ENCODE measurements around the gene SLC8A1. TPM values are rescaled to one million over a fixed set of nuclear protein-coding genes. Genes with fewer than 3 reads are reported as not detected.

SLC8A1 gene
- total RNA-seq, 1 experiment from 2014 or later, result not detected

GRCh38 chr2:40299173-40299572 lies 152.7 kb downstream of the SLC8A1 start:
- no peaks in the 10 kb centered on the region for H3K36me3 ChIP-seq (ENCODE audit: insufficient read depth, low read length, poor library complexity, severe bottlenecking)
- no peak for TF ChIP-seq EZH2 (IDR thresholded peaks at IDR 0.05; ENCODE audit: borderline replicate concordance, low read depth, low read length, poor library complexity, severe bottlenecking)
- TF ChIP-seq, protein P1, sequence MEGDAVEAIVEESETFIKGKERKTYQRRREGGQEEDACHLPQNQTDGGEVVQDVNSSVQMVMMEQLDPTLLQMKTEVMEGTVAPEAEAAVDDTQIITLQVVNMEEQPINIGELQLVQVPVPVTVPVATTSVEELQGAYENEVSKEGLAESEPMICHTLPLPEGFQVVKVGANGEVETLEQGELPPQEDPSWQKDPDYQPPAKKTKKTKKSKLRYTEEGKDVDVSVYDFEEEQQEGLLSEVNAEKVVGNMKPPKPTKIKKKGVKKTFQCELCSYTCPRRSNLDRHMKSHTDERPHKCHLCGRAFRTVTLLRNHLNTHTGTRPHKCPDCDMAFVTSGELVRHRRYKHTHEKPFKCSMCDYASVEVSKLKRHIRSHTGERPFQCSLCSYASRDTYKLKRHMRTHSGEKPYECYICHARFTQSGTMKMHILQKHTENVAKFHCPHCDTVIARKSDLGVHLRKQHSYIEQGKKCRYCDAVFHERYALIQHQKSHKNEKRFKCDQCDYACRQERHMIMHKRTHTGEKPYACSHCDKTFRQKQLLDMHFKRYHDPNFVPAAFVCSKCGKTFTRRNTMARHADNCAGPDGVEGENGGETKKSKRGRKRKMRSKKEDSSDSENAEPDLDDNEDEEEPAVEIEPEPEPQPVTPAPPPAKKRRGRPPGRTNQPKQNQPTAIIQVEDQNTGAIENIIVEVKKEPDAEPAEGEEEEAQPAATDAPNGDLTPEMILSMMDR (conservative IDR thresholded peaks at IDR 0.05; ENCODE audit: low read depth, low read length), result no peak
- no peak for DNase-seq (ENCODE audit: low spot score)
- POLR2A ChIA-PET (ENCODE audit: low non-redundant PET), result no interaction called here
- intact Hi-C loops (cut with micrococcal nuclease; ENCODE audit: unreplicated experiment), result no loop called here
- CTCF ChIA-PET, result no interaction called here
- H3K9me3 ChIP-seq (ENCODE audit: low read depth, low read length, poor library complexity, severe bottlenecking), result no peaks in the 10 kb centered on the region
- H3K4me1 ChIP-seq (ENCODE audit: insufficient read depth, low read length, poor library complexity, severe bottlenecking), result no peaks in the 10 kb centered on the region
- no peak overlapping the region for H3K4me3 ChIP-seq (ENCODE audit: low read depth, low read length, poor library complexity, severe bottlenecking)
- BruUV-seq (replicated peaks), result no TSS peak
- H3K27me3 ChIP-seq (replicated peaks; ENCODE audit: insufficient read depth, low read depth, low read length, poor library complexity), result peaks cover 11% of the 10 kb centered on the region
- no peak overlapping the region for H3K27ac ChIP-seq (ENCODE audit: low read depth, low read length, poor library complexity, severe bottlenecking)

DNA sequence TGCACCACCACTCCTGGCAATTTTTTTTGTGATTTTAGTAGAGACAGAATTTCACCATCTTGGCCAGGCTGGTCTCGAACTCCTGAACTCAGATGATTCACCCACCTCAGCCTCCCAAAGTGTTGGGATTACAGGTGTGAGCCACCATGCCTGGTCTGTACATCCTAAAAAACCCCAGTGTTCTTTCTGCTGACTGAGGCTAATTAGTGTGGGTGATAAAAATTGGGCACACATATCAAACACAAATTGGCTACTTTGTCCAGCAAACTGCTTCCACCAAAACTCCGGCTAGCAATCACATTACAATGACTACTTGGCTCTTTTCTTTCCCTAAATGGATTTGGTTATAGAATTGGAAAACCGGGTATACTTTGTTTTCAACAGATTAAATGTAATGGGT lies 153.9 kb downstream of the SLC8A1 start:
- no peaks in the 10 kb centered on the region for H3K9me3 ChIP-seq (ENCODE audit: low read depth, low read length, poor library complexity, severe bottlenecking)
- ChIA-PET POLR2A (ENCODE audit: low non-redundant PET) (no interaction called here), CTCF (no interaction called here)
- intact Hi-C loops (cut with micrococcal nuclease; ENCODE audit: unreplicated experiment), result no loop called here
- H3K36me3 ChIP-seq (ENCODE audit: insufficient read depth, low read length, poor library complexity, severe bottlenecking), result no peaks in the 10 kb centered on the region
- BruUV-seq (replicated peaks), result no TSS peak
- H3K27ac ChIP-seq (ENCODE audit: low read depth, low read length, poor library complexity, severe bottlenecking), result no peak overlapping the region
- no peak overlapping the region for H3K4me3 ChIP-seq (ENCODE audit: low read depth, low read length, poor library complexity, severe bottlenecking)
- H3K4me1 ChIP-seq (ENCODE audit: insufficient read depth, low read length, poor library complexity, severe bottlenecking), result no peaks in the 10 kb centered on the region
- TF ChIP-seq, protein P1 (conservative IDR thresholded peaks at IDR 0.05; ENCODE audit: low read depth, low read length), result no peak
- TF ChIP-seq EZH2 (IDR thresholded peaks at IDR 0.05; ENCODE audit: borderline replicate concordance, low read depth, low read length, poor library complexity, severe bottlenecking), result no peak
- DNase-seq (ENCODE audit: low spot score), result no peak
- peaks cover 11% of the 10 kb centered on the region for H3K27me3 ChIP-seq (replicated peaks; ENCODE audit: insufficient read depth, low read depth, low read length, poor library complexity)

DNA sequence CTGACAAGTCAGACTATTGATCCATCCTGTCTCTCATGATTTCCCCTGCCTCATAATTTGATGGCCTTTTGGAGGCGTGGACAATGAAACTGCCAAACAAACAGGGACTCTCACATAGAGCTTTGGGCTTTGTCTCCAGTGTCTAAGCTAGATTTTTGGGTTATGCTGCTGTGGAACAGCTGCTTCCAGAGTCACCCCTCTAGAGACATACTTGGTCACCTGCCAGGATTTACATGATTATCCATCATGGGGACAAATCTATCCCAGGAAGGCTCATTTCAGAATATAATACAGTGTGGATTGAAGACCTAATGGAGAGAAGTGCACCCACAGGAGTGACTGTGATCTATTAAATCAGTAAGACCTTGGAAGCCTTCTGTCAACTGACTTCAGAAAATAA lies 159.6 kb downstream of the SLC8A1 start:
- no TSS peak for BruUV-seq (replicated peaks)
- intact Hi-C loops (cut with micrococcal nuclease; ENCODE audit: unreplicated experiment), result no loop called here
- DNase-seq (ENCODE audit: low spot score), result no peak
- Histone ChIP-seq H3K36me3 (ENCODE audit: insufficient read depth, low read length, poor library complexity, severe bottlenecking) (no peaks in the 10 kb centered on the region), H3K4me3 (ENCODE audit: low read depth, low read length, poor library complexity, severe bottlenecking) (no peak overlapping the region), H3K9me3 (ENCODE audit: low read depth, low read length, poor library complexity, severe bottlenecking) (no peaks in the 10 kb centered on the region), H3K27ac (ENCODE audit: low read depth, low read length, poor library complexity, severe bottlenecking) (no peak overlapping the region), H3K4me1 (ENCODE audit: insufficient read depth, low read length, poor library complexity, severe bottlenecking) (no peaks in the 10 kb centered on the region), H3K27me3 (replicated peaks; ENCODE audit: insufficient read depth, low read depth, low read length, poor library complexity) (peaks cover 16% of the 10 kb centered on the region)
- ChIA-PET POLR2A (ENCODE audit: low non-redundant PET) (no interaction called here), CTCF (no interaction called here)
- TF ChIP-seq EZH2 (IDR thresholded peaks at IDR 0.05; ENCODE audit: borderline replicate concordance, low read depth, low read length, poor library complexity, severe bottlenecking), result no peak
- TF ChIP-seq, protein P1 (conservative IDR thresholded peaks at IDR 0.05; ENCODE audit: low read depth, low read length), result no peak
